ENCODE measurements around the gene PDZK1IP1. TPM values are rescaled to one million over a fixed set of nuclear protein-coding genes. Genes with fewer than 3 reads are reported as not detected.

PDZK1IP1 gene
- total RNA-seq, 5 donors from 2014 or later (not counting 1 experiment from before 2014, with no cell fraction given) = not detected

DNA sequence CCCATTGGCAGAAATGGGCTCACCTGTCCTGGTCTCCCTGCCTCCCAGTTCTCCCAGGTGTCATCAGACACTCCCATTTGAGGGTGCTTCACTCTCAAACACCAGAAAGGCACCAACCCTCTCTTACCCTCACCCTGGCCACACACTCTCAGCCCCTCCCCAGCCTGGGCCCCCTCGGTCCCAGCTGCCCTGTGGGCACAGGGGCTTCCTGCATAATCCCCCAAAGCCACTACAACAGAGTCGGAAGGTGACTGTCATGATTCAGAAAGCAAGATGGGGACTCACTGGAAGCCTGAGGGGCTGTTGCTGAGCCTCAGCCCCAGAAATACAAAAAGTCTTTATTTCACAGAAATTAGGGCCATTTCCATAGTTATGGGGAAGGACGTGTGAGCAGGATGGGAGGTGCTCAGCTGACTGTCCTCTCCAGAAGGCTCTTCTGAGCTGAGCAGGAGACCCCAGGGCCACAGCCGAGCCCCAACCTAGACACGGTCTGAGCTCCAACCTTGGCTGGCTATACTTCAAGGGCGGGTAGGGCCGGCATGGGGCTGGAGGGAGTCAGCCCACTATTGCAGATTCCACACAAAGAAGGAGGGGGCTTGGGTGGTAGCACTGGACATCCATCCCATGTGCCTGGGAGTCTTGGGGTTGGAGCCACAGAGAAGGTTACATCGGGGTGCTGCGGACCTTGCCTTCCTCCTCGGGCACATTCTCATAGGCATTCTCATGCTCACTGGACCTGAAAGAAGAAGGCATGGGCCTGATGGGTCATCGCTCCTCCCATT is 6.3 kb downstream of the PDZK1IP1 start:
- H3K27me3 Mint-ChIP-seq = peaks cover 46 to 53% of the 10 kb centered on the region in 2 donors
- DNase-seq (no peak), ATAC-seq (replicated peaks in 1 of 4) (no peak)
- Histone ChIP-seq H3K27me3 (replicated peaks in 1 of 2; ENCODE audit: control insufficient read depth in 2 of 2, extremely low read depth in 1 of 2, insufficient read depth in 2 of 2, low read length in 1 of 2) (peaks cover 0 to 70% of the 10 kb centered on the region in 2 experiments), H3K9me3 (no peaks in the 10 kb centered on the region), H3K27ac (ENCODE audit: low read length) (no peak overlapping the region), H3K36me3 (ENCODE audit: control insufficient read depth in 2 of 2, extremely low read depth in 1 of 2, insufficient read depth in 1 of 2, low read length in 1 of 2) (no peaks in the 10 kb centered on the region), H3K4me1 (ENCODE audit: control insufficient read depth in 1 of 2, extremely low read depth in 1 of 2, insufficient read depth in 2 of 2, low read length in 2 of 2) (peaks cover 0 to 12% of the 10 kb centered on the region in 2 experiments), H3K4me3 (ENCODE audit: control insufficient read depth in 1 of 2, extremely low read depth in 1 of 2, low read length in 1 of 2) (no peak overlapping the region)
- 75% methylated on average over 4 of the region's 11 CpGs for WGBS (ENCODE audit: insufficient coverage)
- H3K4me3 Mint-ChIP-seq = no peak overlapping the region
- no peaks in the 10 kb centered on the region for H3K9me3 Mint-ChIP-seq
- H3K27ac Mint-ChIP-seq = no peak overlapping the region
- no peaks in the 10 kb centered on the region for H3K36me3 Mint-ChIP-seq
- CTCF ChIA-PET = interaction anchor here (0.6 to 2.1 kb wide), 6 partner anchors 8 to 10 kb away, joined by 3 to 15 read pairs (median 4); no protein-coding TSS in a partner anchor
- POLR2A ChIA-PET = interaction anchor here in 1 of 2 donors (0.6 kb wide), 1 partner anchor 263 kb away, joined by 3 read pairs; no protein-coding TSS in a partner anchor
- H3K4me1 Mint-ChIP-seq = peaks cover 8 to 11% (median 8%) of the 10 kb centered on the region in 3 donors

DNA sequence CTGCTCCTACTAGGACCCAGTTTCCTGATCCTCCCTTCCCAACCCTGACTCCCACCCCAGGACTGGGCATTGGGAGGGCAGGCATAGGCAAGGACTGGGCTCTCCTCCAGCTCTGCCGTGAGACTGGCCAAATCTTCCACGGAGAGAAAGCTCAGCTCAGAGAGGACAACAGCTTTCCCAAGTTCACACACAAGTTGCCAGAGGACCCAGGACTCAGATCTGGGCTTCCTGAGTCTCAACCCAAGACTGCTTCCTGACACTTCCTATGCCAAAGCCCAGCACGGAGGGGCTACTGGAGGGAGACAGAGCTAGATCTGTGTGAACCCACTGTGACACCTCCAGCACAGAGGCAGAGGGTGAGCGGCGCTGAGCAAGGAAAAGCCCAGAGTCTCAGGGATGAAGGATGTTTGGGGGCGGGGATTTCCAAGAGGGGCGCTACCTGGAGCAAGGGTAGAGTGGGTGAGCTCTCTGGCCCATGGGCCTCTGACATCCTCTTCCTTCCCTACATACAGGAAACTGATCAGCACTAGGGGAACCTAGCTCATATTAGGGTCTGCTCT is 7.1 kb downstream of the PDZK1IP1 start:
- Histone ChIP-seq H3K36me3 (ENCODE audit: control insufficient read depth in 2 of 2, extremely low read depth in 1 of 2, insufficient read depth in 1 of 2, low read length in 1 of 2) (no peaks in the 10 kb centered on the region), H3K27ac (ENCODE audit: low read length) (no peak overlapping the region), H3K27me3 (replicated peaks in 1 of 2; ENCODE audit: control insufficient read depth in 2 of 2, extremely low read depth in 1 of 2, insufficient read depth in 2 of 2, low read length in 1 of 2) (peaks cover 0 to 70% of the 10 kb centered on the region in 2 experiments), H3K4me1 (ENCODE audit: control insufficient read depth in 1 of 2, extremely low read depth in 1 of 2, insufficient read depth in 2 of 2, low read length in 2 of 2) (peaks cover 0 to 12% of the 10 kb centered on the region in 2 experiments), H3K4me3 (ENCODE audit: control insufficient read depth in 1 of 2, extremely low read depth in 1 of 2, low read length in 1 of 2) (no peak overlapping the region), H3K9me3 (no peaks in the 10 kb centered on the region)
- ATAC-seq (replicated peaks in 1 of 4) = no peak
- ChIA-PET POLR2A (interaction anchor here (0.6 kb wide), 2 partner anchors 264 to 1012 kb away, joined by 3 read pairs; no protein-coding TSS in a partner anchor), CTCF (interaction anchor here in 1 of 2 donors (1.5 kb wide), 1 partner anchor 10 kb away, joined by 3 read pairs; no protein-coding TSS in a partner anchor)
- H3K4me3 Mint-ChIP-seq = no peak overlapping the region
- no peaks in the 10 kb centered on the region for H3K9me3 Mint-ChIP-seq
- H3K27me3 Mint-ChIP-seq = peaks cover 49 to 53% of the 10 kb centered on the region in 2 donors
- H3K36me3 Mint-ChIP-seq = no peaks in the 10 kb centered on the region
- peaks cover 8 to 11% (median 8%) of the 10 kb centered on the region in 3 donors for H3K4me1 Mint-ChIP-seq
- no peak overlapping the region for H3K27ac Mint-ChIP-seq
- no peak for DNase-seq
- WGBS (ENCODE audit: insufficient coverage) = 70% methylated on average over 2 of the region's 7 CpGs

DNA sequence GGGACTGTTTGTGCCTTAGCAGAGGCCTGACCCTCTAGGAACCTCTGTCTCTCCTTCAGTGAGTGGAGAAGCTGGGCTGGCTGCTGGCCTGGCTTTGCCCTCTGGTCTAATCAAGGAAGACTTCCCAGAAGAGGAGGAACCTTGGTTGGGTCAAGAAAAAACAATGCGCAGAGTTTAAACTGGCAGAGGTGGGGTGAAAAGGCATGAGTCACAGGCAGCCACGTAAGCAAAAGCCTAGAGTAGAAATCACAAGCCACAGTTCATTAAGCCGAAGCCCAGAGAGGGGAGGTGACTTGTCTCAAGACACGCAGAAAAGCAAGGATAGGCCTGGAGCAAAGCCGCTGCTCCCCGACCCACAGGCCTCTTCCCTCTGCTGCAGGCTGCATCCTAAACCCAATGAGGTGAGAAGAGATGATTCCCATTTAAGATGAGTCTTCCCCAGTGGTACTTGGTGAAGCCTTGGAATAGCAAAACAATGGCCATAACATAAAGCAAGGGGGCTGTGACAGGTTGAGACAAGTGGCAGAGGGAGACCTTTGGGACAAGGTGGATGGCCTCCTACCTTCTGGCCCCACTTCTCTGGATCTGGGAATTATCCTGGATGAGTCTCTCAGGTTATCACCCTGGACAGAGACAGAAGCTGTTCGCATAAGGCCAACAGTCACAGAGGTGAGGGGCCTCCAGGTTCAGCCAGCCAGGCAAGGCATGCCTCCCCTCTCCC is 7.7 kb downstream of the PDZK1IP1 start:
- H3K36me3 Mint-ChIP-seq = no peaks in the 10 kb centered on the region
- H3K27ac Mint-ChIP-seq = no peak overlapping the region
- no peak overlapping the region for H3K4me3 Mint-ChIP-seq
- peaks cover 8 to 11% (median 8%) of the 10 kb centered on the region in 3 donors for H3K4me1 Mint-ChIP-seq
- no peak for ATAC-seq (replicated peaks in 1 of 4)
- peaks cover 0 to 70% of the 10 kb centered on the region in 2 experiments for H3K27me3 ChIP-seq (replicated peaks in 1 of 2; ENCODE audit: control insufficient read depth in 2 of 2, extremely low read depth in 1 of 2, insufficient read depth in 2 of 2, low read length in 1 of 2)
- 81% methylated on average over 4 of the region's 7 CpGs for WGBS (ENCODE audit: insufficient coverage)
- H3K4me3 ChIP-seq (ENCODE audit: control insufficient read depth in 1 of 2, extremely low read depth in 1 of 2, low read length in 1 of 2) = no peak overlapping the region
- H3K27ac ChIP-seq (ENCODE audit: low read length) = no peak overlapping the region
- H3K4me1 ChIP-seq (ENCODE audit: control insufficient read depth in 1 of 2, extremely low read depth in 1 of 2, insufficient read depth in 2 of 2, low read length in 2 of 2) = peaks cover 0 to 12% of the 10 kb centered on the region in 2 experiments
- no peaks in the 10 kb centered on the region for H3K9me3 ChIP-seq
- H3K27me3 Mint-ChIP-seq = peaks cover 49 to 53% of the 10 kb centered on the region in 2 donors
- H3K36me3 ChIP-seq (ENCODE audit: control insufficient read depth in 2 of 2, extremely low read depth in 1 of 2, insufficient read depth in 1 of 2, low read length in 1 of 2) = no peaks in the 10 kb centered on the region
- CTCF ChIA-PET = no interaction called here
- DNase-seq = no peak
- no peaks in the 10 kb centered on the region for H3K9me3 Mint-ChIP-seq
- POLR2A ChIA-PET = interaction anchor here in 1 of 2 donors (0.6 kb wide), 1 partner anchor 1013 kb away, joined by 3 read pairs; no protein-coding TSS in a partner anchor

DNA sequence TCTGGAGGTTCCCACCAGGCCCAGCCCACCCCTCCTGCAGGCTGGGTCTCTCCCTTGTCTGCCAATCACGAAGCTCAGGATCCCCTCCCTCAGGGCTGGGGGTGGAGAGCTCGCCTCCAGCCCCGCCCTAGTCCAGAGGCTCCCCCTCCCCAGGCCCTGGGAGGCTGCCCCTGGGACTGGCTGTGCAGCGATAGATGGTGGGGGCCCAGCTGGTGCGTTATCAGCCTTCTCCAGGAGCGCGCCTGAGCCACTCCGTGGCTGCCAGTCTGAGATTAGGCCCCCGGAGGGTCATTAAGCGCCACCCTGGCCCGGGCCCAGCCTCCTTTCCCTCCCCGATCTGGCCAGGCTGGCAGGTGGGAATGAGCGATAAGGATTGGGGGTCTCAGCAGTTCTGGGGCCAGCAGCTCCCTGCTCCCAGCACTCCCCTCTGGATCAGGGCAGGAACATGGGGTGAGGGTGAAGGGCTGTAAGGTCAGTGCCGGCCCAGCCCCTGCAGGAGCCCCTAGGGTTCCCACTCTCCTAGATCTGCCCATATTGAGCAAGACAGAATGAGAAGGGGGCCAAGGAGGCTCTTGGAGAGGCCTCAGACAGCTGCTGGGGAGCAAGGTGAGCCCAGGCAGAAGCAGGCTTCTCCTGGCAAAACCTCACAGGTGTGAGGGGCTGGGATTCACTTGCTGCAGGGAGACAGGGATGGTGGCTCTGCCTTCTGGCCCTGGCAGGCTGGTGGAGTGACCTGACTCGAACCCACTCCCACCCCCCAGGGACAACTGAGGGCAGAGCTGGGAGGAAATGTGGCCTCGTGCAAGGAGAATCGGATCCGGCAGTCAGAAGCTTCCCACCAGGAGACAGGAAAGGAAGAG is 8.5 kb downstream of the PDZK1IP1 start:
- peak in 1 of 35 experiments; percentile 22 for DNase-seq
- Histone ChIP-seq H3K27ac (ENCODE audit: low read length) (no peak overlapping the region), H3K27me3 (replicated peaks in 1 of 2; ENCODE audit: control insufficient read depth in 2 of 2, extremely low read depth in 1 of 2, insufficient read depth in 2 of 2, low read length in 1 of 2) (peaks cover 0 to 66% of the 10 kb centered on the region in 2 experiments), H3K36me3 (ENCODE audit: control insufficient read depth in 2 of 2, extremely low read depth in 1 of 2, insufficient read depth in 1 of 2, low read length in 1 of 2) (no peaks in the 10 kb centered on the region), H3K4me1 (ENCODE audit: control insufficient read depth in 1 of 2, extremely low read depth in 1 of 2, insufficient read depth in 2 of 2, low read length in 2 of 2) (peaks cover 0 to 12% of the 10 kb centered on the region in 2 experiments), H3K9me3 (no peaks in the 10 kb centered on the region), H3K4me3 (ENCODE audit: control insufficient read depth in 1 of 2, extremely low read depth in 1 of 2, low read length in 1 of 2) (no peak overlapping the region)
- H3K9me3 Mint-ChIP-seq = no peaks in the 10 kb centered on the region
- POLR2A ChIA-PET = no interaction called here
- H3K36me3 Mint-ChIP-seq = no peaks in the 10 kb centered on the region
- H3K4me3 Mint-ChIP-seq = no peak overlapping the region
- no peak overlapping the region for H3K27ac Mint-ChIP-seq
- WGBS (ENCODE audit: insufficient coverage) = 42% methylated on average over 10 of the region's 18 CpGs
- ATAC-seq (replicated peaks in 1 of 4) = no peak
- peaks cover 49 to 53% of the 10 kb centered on the region in 2 donors for H3K27me3 Mint-ChIP-seq
- H3K4me1 Mint-ChIP-seq = peaks cover 8 to 11% (median 8%) of the 10 kb centered on the region in 3 donors
- CTCF ChIA-PET = no interaction called here

DNA sequence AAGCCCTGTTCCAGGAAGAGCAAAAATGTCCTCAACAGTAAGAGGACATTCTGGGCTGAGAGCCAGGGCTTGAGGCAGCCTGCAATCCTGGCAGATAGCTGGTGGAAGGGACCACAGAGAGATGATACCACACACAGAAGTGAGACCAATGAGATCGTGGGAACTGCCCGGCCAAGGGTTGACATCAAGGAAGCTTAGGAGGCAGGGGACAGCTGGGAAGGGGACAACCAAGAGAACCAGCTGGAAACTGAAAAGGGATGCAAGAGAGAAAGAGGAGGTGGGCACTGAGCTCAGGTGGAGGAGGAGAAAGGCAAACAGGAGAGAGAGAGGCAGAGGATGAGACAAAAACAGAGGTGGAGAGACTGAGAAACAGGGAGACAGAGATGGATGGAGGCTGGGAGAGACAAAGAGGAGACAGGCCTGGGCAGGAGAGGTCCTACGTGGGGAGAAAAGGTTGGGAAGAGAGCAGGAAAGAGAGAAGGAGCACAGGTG is 9.2 kb downstream of the PDZK1IP1 start:
- H3K9me3 ChIP-seq = no peaks in the 10 kb centered on the region
- Mint-ChIP-seq H3K27ac (no peak overlapping the region), H3K27me3 (peaks cover 50 to 57% of the 10 kb centered on the region in 2 donors), H3K4me3 (no peak overlapping the region), H3K4me1 (peaks cover 8 to 14% (median 8%) of the 10 kb centered on the region in 3 donors), H3K36me3 (no peaks in the 10 kb centered on the region), H3K9me3 (no peaks in the 10 kb centered on the region)
- WGBS (ENCODE audit: insufficient coverage) = 66% methylated on average over 2 of the region's 3 CpGs
- H3K36me3 ChIP-seq (ENCODE audit: control insufficient read depth in 2 of 2, extremely low read depth in 1 of 2, insufficient read depth in 1 of 2, low read length in 1 of 2) = no peaks in the 10 kb centered on the region
- H3K4me1 ChIP-seq (ENCODE audit: control insufficient read depth in 1 of 2, extremely low read depth in 1 of 2, insufficient read depth in 2 of 2, low read length in 2 of 2) = peaks cover 0 to 12% of the 10 kb centered on the region in 2 experiments
- no peak overlapping the region for H3K27ac ChIP-seq (ENCODE audit: low read length)
- POLR2A ChIA-PET = no interaction called here
- H3K27me3 ChIP-seq (replicated peaks in 1 of 2; ENCODE audit: control insufficient read depth in 2 of 2, extremely low read depth in 1 of 2, insufficient read depth in 2 of 2, low read length in 1 of 2) = peaks cover 0 to 69% of the 10 kb centered on the region in 2 experiments
- CTCF ChIA-PET = no interaction called here
- ATAC-seq (replicated peaks in 1 of 4) (no peak), DNase-seq (peak in 1 of 35 experiments; percentile 13)
- no peak overlapping the region for H3K4me3 ChIP-seq (ENCODE audit: control insufficient read depth in 1 of 2, extremely low read depth in 1 of 2, low read length in 1 of 2)
